Fibroblast of skin of left biceps (primary cell): ENCODE measurements around the gene PHF10.
"Not testable (repeated sequence)": the region's sequence is repeated elsewhere in the genome, so short reads cannot be mapped to it uniquely, and the experiment has no call there.

Experiments used
- DNase-seq, 2 experiments: peaks; one replicate each; pipeline ENCODE4 v3.0.0-alpha.2; 2013; ENCODE audit warnings: low read depth in 2 of 2

Gene PHF10

GRCh38 chr6:169724494-169725124 is at the start of gene PHF10:
PHF10 (minus strand) TSS chr6:169724500; CDS start chr6:169723931, 569 bp downstream.
- no peak for DNase-seq

- no peak for DNase-seq
Measured at GRCh38 chr6:169766921-169767736, 42.8 kb upstream of the PHF10 start.

- DNase-seq = no peak
Measured at GRCh38 chr6:169766232-169766631, 41.9 kb upstream of the PHF10 start.

GRCh38 chr6:169765789-169766188 is 41.5 kb upstream of the PHF10 start:
- DNase-seq = not testable (repeated sequence)

- no peak for DNase-seq
Measured at GRCh38 chr6:169763881-169764280, 39.6 kb upstream of the PHF10 start.

GRCh38 chr6:169763308-169763707 is 39.0 kb upstream of the PHF10 start:
- no peak for DNase-seq

GRCh38 chr6:169755162-169755561 is 30.9 kb upstream of the PHF10 start:
- DNase-seq = no peak

GRCh38 chr6:169752074-169752623 is 27.8 kb upstream of the PHF10 start:
- no peak for DNase-seq

- DNase-seq = peak; percentile 77 to 85
Measured at GRCh38 chr6:169751242-169752073, 27.2 kb upstream of the PHF10 start, which contains the start of the genes DYNLT2 and ERMARD. DYNLT2 (minus strand) TSS chr6:169751572; CDS start chr6:169751458, 114 bp downstream. ERMARD (plus strand) TSS chr6:169751622; CDS start chr6:169751658, 36 bp downstream.

GRCh38 chr6:169746556-169746955 is 22.3 kb upstream of the PHF10 start:
- no peak for DNase-seq

- DNase-seq = no peak
Measured at GRCh38 chr6:169745405-169745804, 21.1 kb upstream of the PHF10 start.

GRCh38 chr6:169741344-169741743 is 17.0 kb upstream of the PHF10 start:
- DNase-seq = no peak

GRCh38 chr6:169738976-169739529 is 14.8 kb upstream of the PHF10 start:
- DNase-seq = no peak

GRCh38 chr6:169738204-169738975 is 14.1 kb upstream of the PHF10 start:
- no peak for DNase-seq

- DNase-seq = no peak
Measured at GRCh38 chr6:169729961-169730360, 5.7 kb upstream of the PHF10 start.

GRCh38 chr6:169726963-169727362 is 2.7 kb upstream of the PHF10 start:
- no peak for DNase-seq

- DNase-seq = no peak
Measured at GRCh38 chr6:169726049-169726400, 1.7 kb upstream of the PHF10 start.

GRCh38 chr6:169725125-169726048 is 1.1 kb upstream of the PHF10 start:
- DNase-seq = no peak

GRCh38 chr6:169723991-169724493 is 258 bp downstream of the PHF10 start:
- no peak for DNase-seq
